GM12878 (cell line): Measurements from ENCODE around the gene RANBP17. TPM values are rescaled to one million over a fixed set of nuclear protein-coding genes. Genes with fewer than 3 reads are reported as not detected.

ENCODE experiments used
- ATAC-seq: fragments of 200-7000 bp; cut with Tn5 transposase; 3 replicates; pipeline ENCODE4 v1.9.1; 2020; ENCODE audit warnings: mild to moderate bottlenecking, moderate library complexity
- BruUV-seq: library from RNA; stranded (reverse); fragments of 400-500 nt; replicated peaks from 2 replicates; lab custom pipeline; 2021; lab: Mats Ljungman, UMichigan
- CTCF ChIA-PET: fragments of 300-600 bp; sonication (Branson Sonifier 250); formaldehyde crosslinking; extraction: SDS; loops from one replicate; lab custom pipeline; 2021; ENCODE audit warnings: inconsistent platforms; lab: Yijun Ruan, JAX
- POLR2A ChIA-PET: fragments of 350-600 bp; formaldehyde crosslinking; extraction: SDS; loops from one replicate; lab custom pipeline; 2021; ENCODE audit warnings: inconsistent platforms; lab: Charles Lee
- RAD21 ChIA-PET: fragments of 300-600 bp; sonication (Branson Sonifier 250); formaldehyde crosslinking; loops from one replicate; lab custom pipeline; 2023; ENCODE audit warnings: antibody characterized with exemption; ENCODE audit not compliant: unreplicated experiment; lab: Charles Lee
- SMC1A ChIA-PET: fragments of 300-600 bp; sonication (Branson Sonifier 250); formaldehyde crosslinking; loops from one replicate; lab custom pipeline; 2023; ENCODE audit not compliant: unreplicated experiment, uncharacterized antibody; lab: Charles Lee
- DNase-seq: peaks from one replicate; pipeline ENCODE4 v3.0.0-alpha.2; 2011; ENCODE audit warnings: low read depth, low spot score
- FAIRE-seq: peaks from 3 replicates; lab custom pipeline; 2011; peaks lifted over from hg19 to GRCh38; lab: Jason Lieb, UNC
- H2AFZ ChIP-seq: 2 replicates; pipeline ENCODE4 v1.6.0; 2011; ENCODE audit warnings: low read depth, low read length, control low read depth; ENCODE audit not compliant: control insufficient read depth
- H3K27ac ChIP-seq: 2 replicates; pipeline ENCODE4 v1.5.1; 2011; ENCODE audit warnings: control low read depth; ENCODE audit not compliant: control insufficient read depth, insufficient read depth
- H3K27me3 ChIP-seq, 2 experiments: replicated peaks in 1 of 2; 2 replicates each; pipeline versions ENCODE4 v1.6.0 to v1.6.1; 2011; ENCODE audit warnings: low read length in 1 of 2; ENCODE audit not compliant: control insufficient read depth in 2 of 2, insufficient read depth in 2 of 2
- H3K36me3 ChIP-seq, 2 experiments: 2 replicates each; pipeline ENCODE4 v1.5.1; 2011; ENCODE audit warnings: low read length in 1 of 2; ENCODE audit not compliant: control insufficient read depth in 2 of 2, insufficient read depth in 2 of 2
- H3K4me1 ChIP-seq: 2 replicates; pipeline ENCODE4 v1.6.1; 2011; ENCODE audit warnings: mild to moderate bottlenecking, low read length, moderate library complexity, mixed read lengths; ENCODE audit not compliant: control insufficient read depth, insufficient read depth
- H3K4me2 ChIP-seq: 2 replicates; pipeline ENCODE4 v1.6.0; 2011; ENCODE audit warnings: control low read depth; ENCODE audit not compliant: control insufficient read depth, insufficient read depth
- H3K4me3 ChIP-seq: fragments of 200-600 bp; sonication (generic); 2 replicates; pipeline ENCODE4 v1.5.1; 2016
- H3K79me2 ChIP-seq: 2 replicates; pipeline ENCODE4 v1.6.0; 2011; ENCODE audit warnings: low read length; ENCODE audit not compliant: control insufficient read depth, insufficient read depth
- H3K9ac ChIP-seq: 2 replicates; pipeline ENCODE4 v1.8.0; 2011; ENCODE audit warnings: low read length, control low read depth, mixed read lengths; ENCODE audit not compliant: control insufficient read depth, insufficient read depth
- H3K9me3 ChIP-seq: replicated peaks from 3 replicates; pipeline ENCODE4 v1.5.1; 2011; ENCODE audit warnings: mild to moderate bottlenecking, low read length; ENCODE audit not compliant: control insufficient read depth, insufficient read depth
- H4K20me1 ChIP-seq: 2 replicates; pipeline ENCODE4 v1.6.0; 2011; ENCODE audit not compliant: control insufficient read depth, insufficient read depth
- E2F4 ChIP-seq: IDR thresholded peaks from 2 replicates; pipeline ENCODE4 v1.6.1; 2012; ENCODE audit warnings: low read depth, low read length, improper control_type of control experiment
- E4F1 ChIP-seq: fragments of 450-650 bp; IDR thresholded peaks from 2 replicates; pipeline ENCODE4 v1.6.1; 2018; ENCODE audit warnings: borderline replicate concordance, mild to moderate bottlenecking; ENCODE audit not compliant: partially characterized antibody
- NFYA ChIP-seq: IDR thresholded peaks from 2 replicates; pipeline ENCODE4 v1.6.1; 2011; ENCODE audit warnings: low read depth, mild to moderate bottlenecking, low read length, improper control_type of control experiment, borderline replicate concordance
- NR2C2 ChIP-seq: IDR thresholded peaks from 2 replicates; pipeline ENCODE4 v1.6.1; 2011; ENCODE audit warnings: borderline replicate concordance, low read depth; ENCODE audit not compliant: control insufficient read depth, insufficient read length
- RAD51 ChIP-seq: fragments of 450-650 bp; IDR thresholded peaks from 2 replicates; pipeline ENCODE4 v1.6.1; 2016; ENCODE audit warnings: moderate library complexity, mild to moderate bottlenecking, inconsistent platforms
- RELA ChIP-seq: fragments of 450-650 bp; IDR thresholded peaks from 2 replicates; pipeline ENCODE4 v1.8.0; 2014; ENCODE audit warnings: borderline replicate concordance; ENCODE audit not compliant: partially characterized antibody
- RUNX3 ChIP-seq: IDR thresholded peaks from 2 replicates; pipeline ENCODE4 v1.6.1; 2012; ENCODE audit warnings: low read length, inconsistent platforms
- SMAD1 ChIP-seq: fragments of 450-650 bp; IDR thresholded peaks from 2 replicates; pipeline ENCODE4 v1.6.1; 2018; ENCODE audit warnings: mild to moderate bottlenecking, low read depth; ENCODE audit not compliant: partially characterized antibody
- SMARCA5 ChIP-seq: fragments of 450-650 bp; IDR thresholded peaks from 2 replicates; pipeline ENCODE4 v1.6.1; 2017; ENCODE audit warnings: mild to moderate bottlenecking
- SREBF2 ChIP-seq: IDR thresholded peaks from 2 replicates; pipeline ENCODE4 v1.6.1; 2012; ENCODE audit warnings: mild to moderate bottlenecking, low read length
- WRNIP1 ChIP-seq: IDR thresholded peaks from 2 replicates; pipeline ENCODE4 v1.6.1; 2011; ENCODE audit warnings: low read depth, low read length, improper control_type of control experiment, borderline replicate concordance
- ZNF274 ChIP-seq: IDR thresholded peaks from one replicate; pipeline ENCODE4 v1.8.0; 2011; ENCODE audit not compliant: insufficient read length, insufficient read depth
- ZNF622 ChIP-seq: fragments of 450-650 bp; IDR thresholded peaks from 2 replicates; pipeline ENCODE4 v1.6.1; 2017; ENCODE audit warnings: mild to moderate bottlenecking, inconsistent platforms
- WGBS: methylation state at CpG from one replicate; pipeline ENCODE4 v1.1.6; 2016; ENCODE audit warnings: low lambda C conversion rate; ENCODE audit not compliant: insufficient replicate concordance, insufficient coverage; ENCODE audit errors: missing lambda C conversion rate; 5-methylcytosine and 5-hydroxymethylcytosine counted together
- in situ Hi-C: fragments of 300-500 bp; cut with MboI; formaldehyde crosslinking; loops from 9 replicates; pipeline ENCODE4 v1.14.3; 2018; ENCODE audit warnings: mixed read lengths
- intact Hi-C: fragments of 100-400 bp; cut with micrococcal nuclease; formaldehyde crosslinking; loops from one replicate; pipeline ENCODE4 v1.14.2; 2022; ENCODE audit not compliant: unreplicated experiment
- polyA plus RNA-seq, 11 experiments: library from polyadenylated mRNA; depleted of rRNA in 4 of 11; unstranded in 6 of 11; stranded (reverse) in 5 of 11; fragments of >200 nt; fragmentation: Nextera tagmentation in 4 of 11; fragmentation: Illumina TruSeq in 1 of 11; extraction: Ambion mirVana in 4 of 11; extraction: Trizol in 1 of 11; gene quantifications; 1 replicate in 1 of 11; 2 replicates in 10 of 11; pipeline versions ENCODE4 v1.2.1 to v1.2.3, GENCODE V29; 2011 to 2016; ENCODE audit warnings: inconsistent platforms in 2 of 11, missing spikeins in 2 of 11, low read depth in 1 of 11
- total RNA-seq, 4 experiments: library from RNA; depleted of rRNA in 3 of 4; stranded (reverse); fragments of >200 nt in 3 of 4; fragmentation: Illumina TruSeq in 1 of 4; extraction: Trizol in 1 of 4; gene quantifications; 2 replicates each; pipeline versions ENCODE4 v1.2.1 to v1.2.3, GENCODE V29; 2013 to 2021

RANBP17 gene
- total and polyA plus RNA-seq, 10 of the 15 experiments (the other 5 are each of a cell fraction or from before 2014, with no cell fraction given), result 0.10 TPM; not detected in 9

GRCh38 chr5:171316258-171317121 lies 454.7 kb downstream of the RANBP17 start:
- H3K27ac ChIP-seq, result no peak overlapping the region
- no TSS peak for BruUV-seq
- ChIA-PET RAD21 (no interaction called here), POLR2A (no interaction called here), CTCF (no interaction called here), SMC1A (no interaction called here)
- ATAC-seq (no peak), FAIRE-seq (no peak), DNase-seq (no peak)
- no peaks in the 10 kb centered on the region for H4K20me1 ChIP-seq
- H3K4me3 ChIP-seq, result no peak overlapping the region
- intact Hi-C loops, result no loop called here
- no peak overlapping the region for H2AFZ ChIP-seq
- WGBS, result 47% methylated on average over 65 of the region's 66 CpGs
- H3K4me2 ChIP-seq, result no peak overlapping the region
- H3K9me3 ChIP-seq, result no peaks in the 10 kb centered on the region; the same call in 2 of the 3 replicates
- TF ChIP-seq SREBF2 (no peak), E2F4 (no peak), ZNF622 (no peak), ZNF274 (no peak), NFYA (no peak), WRNIP1 (no peak), RUNX3 (no peak), E4F1 (no peak), SMAD1 (no peak), NR2C2 (no peak), RAD51 (no peak), SMARCA5 (no peak), RELA (no peak)
- no peaks in the 10 kb centered on the region for H3K4me1 ChIP-seq
- no peak overlapping the region for H3K9ac ChIP-seq
- no peaks in the 10 kb centered on the region for H3K36me3 ChIP-seq
- H3K27me3 ChIP-seq, result peaks cover 3 to 20% of the 10 kb centered on the region in 2 experiments
- H3K79me2 ChIP-seq, result no peaks in the 10 kb centered on the region
- in situ Hi-C loops, result no loop called here
